Lower leg skin (tissue), 4 donors: ENCODE measurements around the gene PKP4. TPM values are rescaled to one million over a fixed set of nuclear protein-coding genes. Genes with fewer than 3 reads are reported as not detected.
A peak's percentile ranks its signal among the peaks of the same experiment; 100 is the strongest.

Experiments used
- DNase-seq, 2 donors: peaks; one replicate each; pipeline ENCODE4 v3.0.0-alpha.2; 2019; ENCODE audit warnings: low spot score in 2 of 2
- H3K4me3 ChIP-seq: fragments of 200-600 bp; sonication (generic); 2 replicates; pipeline ENCODE4 v1.5.1; 2017; ENCODE audit warnings: mild to moderate bottlenecking, low read depth; ENCODE audit not compliant: poor library complexity, severe bottlenecking
- CTCF ChIP-seq, 3 donors: fragments of 450-650 bp; IDR thresholded peaks; one replicate each; pipeline ENCODE4 v1.5.1; 2016; ENCODE audit warnings: antibody characterized with exemption in 3 of 3, mild to moderate bottlenecking in 3 of 3, moderate library complexity in 2 of 3
- POLR2A ChIP-seq, 2 donors: fragments of 450-650 bp; IDR thresholded peaks; one replicate each; pipeline ENCODE4 v1.6.1; 2016 to 2017; ENCODE audit warnings: antibody characterized with exemption in 2 of 2, mild to moderate bottlenecking in 1 of 2, moderate library complexity in 1 of 2
- WGBS, 2 donors: methylation state at CpG; one replicate each; pipeline ENCODE4 v1.1.5; 2018; 5-methylcytosine and 5-hydroxymethylcytosine counted together
- intact Hi-C: fragments of 100-400 bp; cut with DNase I; formaldehyde crosslinking; loops from one replicate; pipeline ENCODE4 v1.15.0; 2023; ENCODE audit warnings: low total_unique reads
- total RNA-seq, 4 donors: library from RNA; depleted of rRNA; stranded (reverse); fragments of >200 nt; gene quantifications; one replicate each; pipeline ENCODE4 v1.1.0, GENCODE V29; 2016

Gene PKP4
- total RNA-seq, 4 donors from 2014 or later, result 28.0 to 71.0 (median 43.6) TPM

- peak in 1 of 2 donors; percentile 81 for DNase-seq
- intact Hi-C loops, result no loop called here
- H3K4me3 ChIP-seq, result no peak overlapping the region
Observed at GRCh38 chr2:158724803-158725381, 268.1 kb downstream of the PKP4 start.

GRCh38 chr2:158725441-158725891, 268.7 kb downstream of the PKP4 start:
- peak in 1 of 2 donors; percentile 83 for DNase-seq
- no peak for TF ChIP-seq POLR2A (IDR thresholded peaks at IDR 0.05)
- TF ChIP-seq CTCF (IDR thresholded peaks at IDR 0.05), result no peak
- 45 to 58% methylated on average over 7 of the region's 7 CpGs for WGBS, 2 donors
- intact Hi-C loops, result no loop called here
- no peak overlapping the region for H3K4me3 ChIP-seq

More at GRCh38 chr2:158724803-158725381, 268.1 kb downstream of the PKP4 start:
- WGBS, 2 donors, result 44 to 46% methylated on average over 8 of the region's 8 CpGs
- TF ChIP-seq CTCF (IDR thresholded peaks at IDR 0.05), result no peak
- TF ChIP-seq POLR2A (IDR thresholded peaks at IDR 0.05), result no peak

- 61 to 63% methylated on average over 8 of the region's 8 CpGs for WGBS, 2 donors
Observed at GRCh38 chr2:158726911-158727592, 270.3 kb downstream of the PKP4 start.

GRCh38 chr2:158728422-158728821, 271.7 kb downstream of the PKP4 start:
- intact Hi-C loops, result no loop called here
- H3K4me3 ChIP-seq, result no peak overlapping the region
- TF ChIP-seq CTCF (IDR thresholded peaks at IDR 0.05) (no peak), POLR2A (IDR thresholded peaks at IDR 0.05) (no peak)
- WGBS, 2 donors, result 80 to 84% methylated on average over 7 of the region's 7 CpGs
- peak in 1 of 2 donors; percentile 43 for DNase-seq

More at GRCh38 chr2:158726911-158727592, 270.3 kb downstream of the PKP4 start:
- peak in 1 of 2 donors; percentile 74 for DNase-seq
- TF ChIP-seq POLR2A (IDR thresholded peaks at IDR 0.05) (no peak), CTCF (IDR thresholded peaks at IDR 0.05) (no peak)
- no peak overlapping the region for H3K4me3 ChIP-seq
- intact Hi-C loops, result no loop called here

GRCh38 chr2:158729451-158729850, 272.7 kb downstream of the PKP4 start:
- DNase-seq, result peak in 1 of 2 donors; percentile 45
- intact Hi-C loops, result no loop called here
- H3K4me3 ChIP-seq, result no peak overlapping the region
- no peak for TF ChIP-seq CTCF (IDR thresholded peaks at IDR 0.05)
- no peak for TF ChIP-seq POLR2A (IDR thresholded peaks at IDR 0.05)
- 91 to 94% methylated on average over 5 of the region's 5 CpGs for WGBS, 2 donors
